CD14-positive monocyte (primary cell): Measurements from ENCODE around the gene ATXN2. TPM values are rescaled to one million over a fixed set of nuclear protein-coding genes. Genes with fewer than 3 reads are reported as not detected.

Experiments
- DNase-seq, 3 donors: peaks; one replicate each; pipeline ENCODE4 v3.0.0-alpha.2; 2011 to 2022
- H2AFZ ChIP-seq: 2 replicates; pipeline ENCODE4 v1.6.0; 2012; ENCODE audit warnings: mild to moderate bottlenecking, low read depth, low read length, inconsistent platforms; ENCODE audit not compliant: insufficient read depth, poor library complexity, severe bottlenecking
- H3K27ac ChIP-seq, 2 donors: 1 replicate in 1 of 2; 2 replicates in 1 of 2; pipeline ENCODE4 v1.5.1; 2012 to 2013; ENCODE audit warnings: low read length in 2 of 2, control low read depth in 1 of 2, inconsistent platforms in 1 of 2, low read depth in 1 of 2, mild to moderate bottlenecking in 1 of 2
- H3K27me3 ChIP-seq, 2 donors: one replicate each; pipeline versions ENCODE4 v1.6.0 to v1.6.1; 2011 to 2013; ENCODE audit warnings: low read length in 2 of 2; ENCODE audit not compliant: control insufficient read depth in 2 of 2, insufficient read depth in 2 of 2
- H3K36me3 ChIP-seq, 2 donors: replicated peaks in 1 of 2; 1 replicate in 1 of 2; 2 replicates in 1 of 2; pipeline versions ENCODE4 v1.5.1 to v1.6.1; 2012 to 2013; ENCODE audit warnings: low read length in 2 of 2, control low read depth in 1 of 2, inconsistent platforms in 1 of 2, mild to moderate bottlenecking in 1 of 2; ENCODE audit not compliant: insufficient read depth in 2 of 2, control insufficient read depth in 1 of 2
- H3K4me1 ChIP-seq, 2 donors: 1 replicate in 1 of 2; 2 replicates in 1 of 2; pipeline versions ENCODE4 v1.5.1 to v1.6.1; 2012 to 2013; ENCODE audit warnings: low read length in 2 of 2, control low read depth in 1 of 2, inconsistent platforms in 1 of 2, mild to moderate bottlenecking in 1 of 2, moderate library complexity in 1 of 2; ENCODE audit not compliant: insufficient read depth in 2 of 2, control insufficient read depth in 1 of 2
- H3K4me2 ChIP-seq: replicated peaks from 2 replicates; pipeline ENCODE3; 2012; ENCODE audit warnings: low read length, moderate library complexity, mild to moderate bottlenecking; ENCODE audit not compliant: poor library complexity, severe bottlenecking; ENCODE audit errors: extremely low read depth
- H3K4me3 ChIP-seq, 3 experiments: fragments of 200-600 bp in 1 of 3; sonication (generic) in 1 of 3; replicated peaks in 1 of 3; 1 replicate in 2 of 3; 2 replicates in 1 of 3; pipeline ENCODE4 v1.5.1; 2011 to 2013; ENCODE audit warnings: low read length in 3 of 3, mild to moderate bottlenecking in 3 of 3, control low read depth in 2 of 3, low read depth in 2 of 3, inconsistent platforms in 1 of 3, moderate library complexity in 1 of 3
- H3K79me2 ChIP-seq: 2 replicates; pipeline ENCODE4 v1.6.0; 2012; ENCODE audit warnings: mild to moderate bottlenecking, control low read depth, inconsistent platforms, low read length, moderate library complexity; ENCODE audit not compliant: insufficient read depth
- H3K9ac ChIP-seq: 2 replicates; pipeline ENCODE4 v1.6.0; 2017; ENCODE audit warnings: low read length, mild to moderate bottlenecking; ENCODE audit not compliant: insufficient read depth, poor library complexity, severe bottlenecking
- H3K9me3 ChIP-seq, 2 donors: replicated peaks in 1 of 2; 1 replicate in 1 of 2; 2 replicates in 1 of 2; pipeline versions ENCODE4 v1.5.1 to v1.6.1; 2012 to 2013; ENCODE audit warnings: low read length in 2 of 2, control low read depth in 1 of 2; ENCODE audit not compliant: control insufficient read depth in 1 of 2, insufficient read depth in 1 of 2
- H4K20me1 ChIP-seq: 2 replicates; pipeline ENCODE4 v1.6.0; 2012; ENCODE audit warnings: mild to moderate bottlenecking, low read length, control low read depth, moderate library complexity; ENCODE audit not compliant: insufficient read depth
- H3K27ac Mint-ChIP-seq, 7 donors: one replicate each; pipeline ENCODE4 v1.8.0; 2020; ENCODE audit warnings: mild to moderate bottlenecking in 7 of 7, mixed read lengths in 7 of 7, moderate library complexity in 6 of 7, inconsistent platforms in 2 of 7
- H3K27me3 Mint-ChIP-seq, 3 donors: one replicate each; pipeline ENCODE4 v1.8.0; 2021 to 2022; ENCODE audit warnings: low read depth in 3 of 3, mild to moderate bottlenecking in 3 of 3, mixed read lengths in 3 of 3, moderate library complexity in 3 of 3, inconsistent platforms in 1 of 3
- H3K36me3 Mint-ChIP-seq, 2 donors: one replicate each; pipeline ENCODE4 v1.8.0; 2020; ENCODE audit warnings: mixed read lengths in 2 of 2, inconsistent platforms in 1 of 2, mild to moderate bottlenecking in 1 of 2
- H3K4me1 Mint-ChIP-seq: one replicate; pipeline ENCODE4 v1.8.0; 2020; ENCODE audit warnings: mild to moderate bottlenecking, mixed read lengths
- H3K4me3 Mint-ChIP-seq, 2 donors: one replicate each; pipeline ENCODE4 v1.8.0; 2020; ENCODE audit warnings: mild to moderate bottlenecking in 2 of 2, mixed read lengths in 2 of 2, moderate library complexity in 1 of 2
- H3K9me3 Mint-ChIP-seq, 7 donors: one replicate each; pipeline ENCODE4 v1.8.0; 2020 to 2022; ENCODE audit warnings: mixed read lengths in 7 of 7, mild to moderate bottlenecking in 6 of 7, moderate library complexity in 6 of 7, inconsistent platforms in 2 of 7
- WGBS: methylation state at CpG from one replicate; pipeline ENCODE4 v1.1.5; 2013; ENCODE audit warnings: missing lambda C conversion rate; ENCODE audit not compliant: insufficient coverage; 5-methylcytosine and 5-hydroxymethylcytosine counted together
- intact Hi-C, 2 donors: fragments of 100-400 bp; cut with micrococcal nuclease; formaldehyde crosslinking; loops; one replicate each; pipeline versions ENCODE4 v1.15.0 to v1.15.1; 2023
- polyA plus RNA-seq, 3 donors: library from polyadenylated mRNA; depleted of rRNA in 1 of 3; unstranded in 2 of 3; stranded (reverse) in 1 of 3; fragments of 300-500 nt in 2 of 3; fragments of >200 nt in 1 of 3; fragmentation: Illumina TruSeq in 2 of 3; gene quantifications; 1 replicate in 2 of 3; 2 replicates in 1 of 3; pipeline ENCODE4 v1.2.3, GENCODE V29; 2012 to 2021
- TF ChIP-seq, protein P1 (sequence below): fragments of 200-600 bp; IDR thresholded peaks from one replicate; pipeline ENCODE4 v1.8.0; 2022; ENCODE audit warnings: antibody characterized with exemption, mild to moderate bottlenecking

Gene ATXN2
- polyA plus RNA-seq, 3 donors, result 4.3 to 28.8 (median 11.9) TPM

DNA sequence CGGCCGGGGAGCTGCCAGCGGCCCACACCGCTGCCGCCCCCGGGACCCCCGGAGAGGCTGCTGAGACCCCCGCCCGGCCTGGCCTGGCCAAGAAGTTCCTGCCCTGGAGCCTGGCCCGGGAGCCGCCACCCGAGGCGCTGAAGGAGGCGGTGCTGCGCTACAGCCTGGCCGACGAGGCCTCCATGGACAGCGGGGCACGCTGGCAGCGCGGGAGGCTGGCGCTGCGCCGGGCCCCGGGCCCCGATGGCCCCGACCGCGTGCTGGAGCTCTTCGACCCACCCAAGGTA lies 180.6 kb downstream of the ATXN2 start:
- Histone ChIP-seq H3K27me3 (no peaks in the 10 kb centered on the region), H3K79me2 (peaks cover 99% of the 10 kb centered on the region), H2AFZ (no peak overlapping the region), H3K4me3 (no peak overlapping the region), H3K9ac (no peak overlapping the region), H3K27ac (no peak overlapping the region), H3K36me3 (peaks cover 49 to 85% of the 10 kb centered on the region in 2 donors), H3K9me3 (no peaks in the 10 kb centered on the region), H3K4me2 (no peak overlapping the region), H4K20me1 (peaks cover 99% of the 10 kb centered on the region), H3K4me1 (peaks cover 16 to 21% of the 10 kb centered on the region in 2 donors)
- no peaks in the 10 kb centered on the region for H3K27me3 Mint-ChIP-seq
- H3K36me3 Mint-ChIP-seq, result peaks cover 51 to 84% of the 10 kb centered on the region in 2 donors
- peaks cover 20% of the 10 kb centered on the region for H3K4me1 Mint-ChIP-seq
- no peak for DNase-seq
- H3K9me3 Mint-ChIP-seq, result peaks cover 0 to 1% (median 0%) of the 10 kb centered on the region in 7 donors
- H3K4me3 Mint-ChIP-seq, result no peak overlapping the region
- intact Hi-C loops, result no loop called here
- WGBS, result 98% methylated on average over 28 of the region's 30 CpGs
- H3K27ac Mint-ChIP-seq, result peak overlapping the region in 1 of 7 donors; percentile 42
- TF ChIP-seq, protein P1, sequence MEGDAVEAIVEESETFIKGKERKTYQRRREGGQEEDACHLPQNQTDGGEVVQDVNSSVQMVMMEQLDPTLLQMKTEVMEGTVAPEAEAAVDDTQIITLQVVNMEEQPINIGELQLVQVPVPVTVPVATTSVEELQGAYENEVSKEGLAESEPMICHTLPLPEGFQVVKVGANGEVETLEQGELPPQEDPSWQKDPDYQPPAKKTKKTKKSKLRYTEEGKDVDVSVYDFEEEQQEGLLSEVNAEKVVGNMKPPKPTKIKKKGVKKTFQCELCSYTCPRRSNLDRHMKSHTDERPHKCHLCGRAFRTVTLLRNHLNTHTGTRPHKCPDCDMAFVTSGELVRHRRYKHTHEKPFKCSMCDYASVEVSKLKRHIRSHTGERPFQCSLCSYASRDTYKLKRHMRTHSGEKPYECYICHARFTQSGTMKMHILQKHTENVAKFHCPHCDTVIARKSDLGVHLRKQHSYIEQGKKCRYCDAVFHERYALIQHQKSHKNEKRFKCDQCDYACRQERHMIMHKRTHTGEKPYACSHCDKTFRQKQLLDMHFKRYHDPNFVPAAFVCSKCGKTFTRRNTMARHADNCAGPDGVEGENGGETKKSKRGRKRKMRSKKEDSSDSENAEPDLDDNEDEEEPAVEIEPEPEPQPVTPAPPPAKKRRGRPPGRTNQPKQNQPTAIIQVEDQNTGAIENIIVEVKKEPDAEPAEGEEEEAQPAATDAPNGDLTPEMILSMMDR, result no peak

DNA sequence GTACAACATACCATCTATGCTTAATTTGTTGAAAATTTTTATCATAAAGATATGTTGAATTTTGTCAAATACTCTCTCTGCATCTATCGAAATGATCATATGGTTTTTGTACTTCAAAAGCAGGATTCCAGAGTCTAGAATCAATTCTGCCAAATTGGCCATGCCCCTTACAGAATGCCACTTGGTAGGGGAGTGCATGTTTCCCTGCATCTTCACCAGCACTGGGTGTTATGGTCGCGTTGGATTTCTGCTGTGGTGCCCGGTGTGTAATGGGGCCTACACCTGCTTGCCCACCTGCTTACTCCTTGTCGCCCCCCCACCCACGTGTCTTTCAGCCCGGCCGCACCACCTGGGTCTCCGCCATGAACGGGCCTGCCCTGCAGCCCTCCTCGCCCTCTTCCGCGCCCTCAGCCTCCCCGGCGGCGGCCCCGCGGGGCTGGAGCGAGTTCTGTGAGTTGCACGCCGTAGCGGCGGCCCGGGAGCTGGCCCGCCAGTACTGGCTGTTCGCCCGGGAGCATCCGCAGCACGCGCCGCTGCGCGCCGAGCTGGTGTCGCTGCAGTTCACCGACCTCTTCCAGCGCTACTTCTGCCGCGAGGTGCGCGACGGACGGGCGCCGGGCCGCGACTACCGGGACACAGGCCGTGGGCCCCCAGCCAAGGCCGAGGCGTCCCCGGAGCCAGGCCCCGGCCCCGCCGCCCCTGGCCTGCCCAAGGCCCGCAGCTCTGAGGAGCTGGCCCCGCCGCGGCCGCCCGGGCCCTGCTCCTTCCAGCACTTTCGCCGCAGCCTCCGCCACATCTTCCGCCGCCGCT lies 181.1 kb downstream of the ATXN2 start:
- H4K20me1 ChIP-seq, result peaks cover 99% of the 10 kb centered on the region
- WGBS, result 98% methylated on average over 63 of the region's 67 CpGs
- H2AFZ ChIP-seq, result no peak overlapping the region
- TF ChIP-seq, protein P1, result no peak
- H3K4me2 ChIP-seq, result no peak overlapping the region
- peaks cover 21 to 27% of the 10 kb centered on the region in 2 donors for H3K4me1 ChIP-seq
- intact Hi-C loops, result no loop called here
- H3K9me3 ChIP-seq, result no peaks in the 10 kb centered on the region
- no peak overlapping the region for H3K9ac ChIP-seq
- H3K79me2 ChIP-seq, result peaks cover 99% of the 10 kb centered on the region
- no peak overlapping the region for H3K27ac ChIP-seq
- H3K27me3 ChIP-seq, result no peaks in the 10 kb centered on the region
- Mint-ChIP-seq H3K4me3 (no peak overlapping the region), H3K27ac (peak overlapping the region in 1 of 7 donors; percentile 66), H3K36me3 (peaks cover 55 to 88% of the 10 kb centered on the region in 2 donors), H3K4me1 (peaks cover 25% of the 10 kb centered on the region), H3K27me3 (no peaks in the 10 kb centered on the region), H3K9me3 (peaks cover 0 to 1% (median 0%) of the 10 kb centered on the region in 7 donors)
- peaks cover 48 to 89% of the 10 kb centered on the region in 2 donors for H3K36me3 ChIP-seq
- no peak overlapping the region for H3K4me3 ChIP-seq
- DNase-seq, result no peak
